Measurements from ENCODE around the gene PLCD3. TPM values are rescaled to one million over a fixed set of nuclear protein-coding genes. Genes with fewer than 3 reads are reported as not detected.
A peak's percentile ranks its signal among the peaks of the same experiment; 100 is the strongest.

Gene PLCD3
- total and polyA plus RNA-seq, 9 of the 15 experiments (the other 6 are each of a cell fraction or from before 2014, with no cell fraction given), result 0.20 to 22.6 (median 7.5) TPM

- TF ChIP-seq CUX1 (CRISPR knock-in tag; IDR thresholded peaks at IDR 0.05), result no peak
- TF ChIP-seq IFI16 (CRISPR knock-in tag; IDR thresholded peaks at IDR 0.05), result no peak
- TF ChIP-seq XRCC3 (IDR thresholded peaks at IDR 0.05), result no peak
- no peak for TF ChIP-seq BDP1 (IDR thresholded peaks at IDR 0.05; ENCODE audit: insufficient read depth, insufficient read length)
- no peak for TF ChIP-seq NCOR1 (IDR thresholded peaks at IDR 0.05)
- TF ChIP-seq PATZ1 (CRISPR knock-in tag; IDR thresholded peaks at IDR 0.05; ENCODE audit: borderline replicate concordance), result no peak
- no peak; the same call in 1 of the 2 replicates for TF ChIP-seq ZNF395 (CRISPR knock-in tag; IDR thresholded peaks at IDR 0.05)
- no peak for TF ChIP-seq ZNF175 (CRISPR knock-in tag; IDR thresholded peaks at IDR 0.05; ENCODE audit: low read depth)
- TF ChIP-seq C11orf30 (IDR thresholded peaks at IDR 0.05; ENCODE audit: low read depth), result no peak
- peak; percentile 42; the same call in 1 of the 2 replicates for TF ChIP-seq MTA3 (IDR thresholded peaks at IDR 0.05; ENCODE audit: borderline replicate concordance)
- no peak for TF ChIP-seq ZNF655 (CRISPR knock-in tag; IDR thresholded peaks at IDR 0.05)
- no peak for TF ChIP-seq U2AF2 (optimal IDR thresholded peaks at IDR 0.05; ENCODE audit: low read depth, low read length)
- TF ChIP-seq NFATC3 (IDR thresholded peaks at IDR 0.05), result peak; percentile 100
- peak; percentile 30; the same call in 1 of the 2 replicates for TF ChIP-seq POLR2A (conservative IDR thresholded peaks at IDR 0.05)
- TF ChIP-seq ELK3 (CRISPR knock-in tag; IDR thresholded peaks at IDR 0.05), result no peak
- no peak for TF ChIP-seq KLF13 (tag; IDR thresholded peaks at IDR 0.05; ENCODE audit: borderline replicate concordance, low read depth)
Observed at GRCh38 chr17:45149669-45150664, 17.7 kb upstream of the PLCD3 start (continued).

Measured in K562 (cell line).